Naive thymus-derived CD8-positive, alpha-beta T cell (primary cell): ENCODE measurements around the gene DLEU7. TPM values are rescaled to one million over a fixed set of nuclear protein-coding genes. Genes with fewer than 3 reads are reported as not detected.
A peak's percentile ranks its signal among the peaks of the same experiment; 100 is the strongest.

Experiments
- ATAC-seq, 2 donors: fragments of 150-1000 bp; cut with Tn5 transposase in 1 of 2; sonication (Bioruptor Pico), chemical (Tn5 transposase) in 1 of 2; 1 replicate in 1 of 2; 2 replicates in 1 of 2; pipeline ENCODE4 v1.10.0; 2021; ENCODE audit warnings: mild to moderate bottlenecking in 2 of 2, moderate library complexity in 2 of 2
- POLR2A ChIA-PET: fragments of 350-600 bp; sonication (Branson Sonifier 250); formaldehyde crosslinking; loops from one replicate; lab custom pipeline; 2021; ENCODE audit warnings: antibody characterized with exemption; lab: Charles Lee
- DNase-seq, 10 donors: peaks; one replicate each; pipeline versions ENCODE4 v3.0.0 to v3.0.0-alpha.2; 2020 to 2022
- H3K27ac Mint-ChIP-seq, 10 donors: one replicate each; pipeline ENCODE4 v1.8.0; 2020 to 2022; ENCODE audit warnings: mild to moderate bottlenecking in 10 of 10, mixed read lengths in 10 of 10, moderate library complexity in 4 of 10, inconsistent platforms in 1 of 10
- H3K27me3 Mint-ChIP-seq, 5 donors: one replicate each; pipeline ENCODE4 v1.8.0; 2021 to 2022; ENCODE audit warnings: mixed read lengths in 5 of 5
- H3K36me3 Mint-ChIP-seq, 3 donors: one replicate each; pipeline ENCODE4 v1.8.0; 2020 to 2022; ENCODE audit warnings: mixed read lengths in 3 of 3, mild to moderate bottlenecking in 2 of 3, inconsistent platforms in 1 of 3
- H3K4me1 Mint-ChIP-seq, 4 donors: one replicate each; pipeline ENCODE4 v1.8.0; 2021 to 2022; ENCODE audit warnings: mixed read lengths in 4 of 4
- H3K4me3 Mint-ChIP-seq, 10 donors: one replicate each; pipeline ENCODE4 v1.8.0; 2020 to 2022; ENCODE audit warnings: mild to moderate bottlenecking in 10 of 10, mixed read lengths in 10 of 10, moderate library complexity in 6 of 10, inconsistent platforms in 1 of 10
- H3K9me3 Mint-ChIP-seq, 9 donors: one replicate each; pipeline ENCODE4 v1.8.0; 2020 to 2022; ENCODE audit warnings: mixed read lengths in 9 of 9, mild to moderate bottlenecking in 3 of 9, inconsistent platforms in 1 of 9, moderate library complexity in 1 of 9
- polyA plus RNA-seq, 3 donors: library from polyadenylated mRNA; unstranded; fragments of 300-500 nt; fragmentation: Illumina TruSeq; gene quantifications; one replicate each; pipeline ENCODE4 v1.2.3, GENCODE V29; 2021
- total RNA-seq, 8 experiments: library from RNA in 2 of 8; stranded (reverse) in 2 of 8; gene quantifications; one replicate each; pipeline ENCODE4 v1.2.3 and lab custom pipeline; 2021 to 2026

The DLEU7 gene
- total and polyA plus RNA-seq, 5 experiments from 2014 or later = not detected

GRCh38 chr13:50809133-50810090 is 34.1 kb downstream of the DLEU7 start:
- no peaks in the 10 kb centered on the region for H3K27me3 Mint-ChIP-seq
- POLR2A ChIA-PET = interaction anchor here (0.7 kb wide), 1 partner anchor 1536 kb away, joined by 3 read pairs; no protein-coding TSS in a partner anchor
- ATAC-seq (no peak), DNase-seq (no peak)
- no peak overlapping the region for H3K27ac Mint-ChIP-seq
- peaks cover 0 to 10% (median 4%) of the 10 kb centered on the region in 9 donors for H3K9me3 Mint-ChIP-seq
- peaks cover 0 to 29% (median 1%) of the 10 kb centered on the region in 4 donors for H3K4me1 Mint-ChIP-seq
- no peak overlapping the region for H3K4me3 Mint-ChIP-seq
- H3K36me3 Mint-ChIP-seq = peaks cover 0 to 10% (median 3%) of the 10 kb centered on the region in 3 donors

GRCh38 chr13:50805805-50806204 is 37.7 kb downstream of the DLEU7 start:
- Mint-ChIP-seq H3K36me3 (peaks cover 0 to 10% (median 3%) of the 10 kb centered on the region in 3 donors), H3K9me3 (peaks cover 0 to 10% (median 4%) of the 10 kb centered on the region in 9 donors), H3K4me1 (peaks cover 0 to 28% (median 6%) of the 10 kb centered on the region in 4 donors), H3K4me3 (no peak overlapping the region), H3K27ac (no peak overlapping the region), H3K27me3 (no peaks in the 10 kb centered on the region)
- DNase-seq (no peak), ATAC-seq (no peak)
- POLR2A ChIA-PET = no interaction called here

DNA sequence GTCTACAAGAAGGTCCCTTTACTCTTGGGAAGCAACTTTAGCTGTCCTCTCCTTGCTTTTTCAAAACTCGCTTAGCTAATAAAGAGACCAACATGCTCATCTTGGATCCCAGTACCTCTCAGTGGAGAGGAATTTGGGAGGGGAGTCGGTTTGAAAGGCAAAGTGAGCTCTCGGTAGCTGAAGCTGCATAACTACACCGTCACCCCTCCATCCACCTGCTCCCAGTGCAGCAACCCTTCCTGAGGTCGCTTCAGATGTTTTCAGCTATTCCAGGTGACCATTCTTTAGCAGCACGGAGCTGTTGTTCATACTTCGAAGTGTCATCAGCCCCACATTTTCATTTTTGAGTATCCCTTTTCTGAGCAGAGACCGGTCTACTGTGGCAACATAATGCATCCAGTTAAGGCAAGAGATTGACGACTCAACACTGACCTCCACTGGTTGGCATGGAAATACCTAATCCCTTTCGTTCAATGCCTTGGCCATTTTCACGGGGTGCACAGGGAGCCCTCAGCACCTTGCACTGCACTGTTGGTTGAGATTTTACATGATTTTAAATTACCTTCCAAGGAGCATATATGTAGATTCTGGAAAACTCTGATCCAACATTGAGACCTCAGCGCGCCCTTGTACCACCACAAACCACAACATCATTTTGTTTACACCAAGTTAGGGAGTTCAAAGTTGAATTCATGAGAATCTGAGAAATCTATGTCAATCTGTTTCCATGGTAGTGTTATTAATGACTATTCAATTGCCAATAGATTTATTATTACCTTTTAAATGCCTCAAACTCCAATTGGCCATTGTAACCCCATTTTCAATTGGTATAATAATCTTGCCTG is 42.2 kb downstream of the DLEU7 start:
- Mint-ChIP-seq H3K27ac (peak overlapping the region in 2 of 10 donors; percentile 18 to 54), H3K4me1 (peaks cover 0 to 30% (median 6%) of the 10 kb centered on the region in 4 donors), H3K36me3 (peaks cover 0 to 10% (median 3%) of the 10 kb centered on the region in 3 donors), H3K9me3 (peaks cover 0 to 10% (median 4%) of the 10 kb centered on the region in 9 donors), H3K27me3 (no peaks in the 10 kb centered on the region), H3K4me3 (peak overlapping the region in 1 of 10 donors; percentile 62)
- DNase-seq = peak; percentile 11 to 80 (median 59)
- peak; percentile 94 to 98 for ATAC-seq
- POLR2A ChIA-PET = interaction anchor here (0.6 to 1.7 kb wide), 5 partner anchors 110 to 824 kb away, joined by 3 to 7 read pairs (median 4); no protein-coding TSS in a partner anchor

- H3K9me3 Mint-ChIP-seq = peaks cover 0 to 3% (median 0%) of the 10 kb centered on the region in 9 donors
- H3K4me3 Mint-ChIP-seq = no peak overlapping the region
- H3K36me3 Mint-ChIP-seq = no peaks in the 10 kb centered on the region
- ATAC-seq (no peak), DNase-seq (no peak)
- H3K27me3 Mint-ChIP-seq = no peaks in the 10 kb centered on the region
- H3K27ac Mint-ChIP-seq = peak overlapping the region in 1 of 10 donors; percentile 18
- POLR2A ChIA-PET = interaction anchor here (0.7 to 1.7 kb wide), 4 partner anchors 111 to 823 kb away, joined by 4 to 7 read pairs (median 4); no protein-coding TSS in a partner anchor
- peaks cover 0 to 30% (median 6%) of the 10 kb centered on the region in 4 donors for H3K4me1 Mint-ChIP-seq
Observed at GRCh38 chr13:50800091-50800739, 43.3 kb downstream of the DLEU7 start.

GRCh38 chr13:50798923-50799322 is 44.6 kb downstream of the DLEU7 start:
- Mint-ChIP-seq H3K4me3 (no peak overlapping the region), H3K4me1 (peaks cover 0 to 30% (median 6%) of the 10 kb centered on the region in 4 donors), H3K27me3 (no peaks in the 10 kb centered on the region), H3K36me3 (no peaks in the 10 kb centered on the region), H3K9me3 (no peaks in the 10 kb centered on the region), H3K27ac (peak overlapping the region in 1 of 10 donors; percentile 25)
- POLR2A ChIA-PET = interaction anchor here (0.6 kb wide), 1 partner anchor 912 kb away, joined by 3 read pairs; no protein-coding TSS in a partner anchor
- DNase-seq (no peak), ATAC-seq (no peak)

DNA sequence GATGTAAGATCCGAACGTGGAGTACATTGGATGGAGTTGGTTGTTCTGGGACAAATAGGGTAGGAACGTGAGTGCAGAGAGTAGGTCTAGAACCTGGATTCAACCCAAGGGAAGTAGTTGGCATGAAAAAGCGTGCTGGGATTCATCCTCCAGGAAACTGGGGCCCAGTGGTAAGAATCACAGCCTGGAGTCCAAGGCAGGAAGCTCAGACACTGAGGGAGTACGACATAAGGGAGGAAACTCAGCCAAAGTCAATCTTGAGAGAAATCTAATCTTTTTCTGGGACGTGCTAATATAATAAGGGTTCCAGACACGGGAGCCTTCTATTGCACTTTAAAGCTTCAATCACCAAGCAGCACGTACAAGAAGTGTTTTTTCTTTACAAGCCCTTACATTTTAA is 46.4 kb downstream of the DLEU7 start:
- POLR2A ChIA-PET = interaction anchor here (1.1 kb wide), 1 partner anchor 112 kb away, joined by 3 read pairs; the partner anchor contains the start of gene RNASEH2B

DNA sequence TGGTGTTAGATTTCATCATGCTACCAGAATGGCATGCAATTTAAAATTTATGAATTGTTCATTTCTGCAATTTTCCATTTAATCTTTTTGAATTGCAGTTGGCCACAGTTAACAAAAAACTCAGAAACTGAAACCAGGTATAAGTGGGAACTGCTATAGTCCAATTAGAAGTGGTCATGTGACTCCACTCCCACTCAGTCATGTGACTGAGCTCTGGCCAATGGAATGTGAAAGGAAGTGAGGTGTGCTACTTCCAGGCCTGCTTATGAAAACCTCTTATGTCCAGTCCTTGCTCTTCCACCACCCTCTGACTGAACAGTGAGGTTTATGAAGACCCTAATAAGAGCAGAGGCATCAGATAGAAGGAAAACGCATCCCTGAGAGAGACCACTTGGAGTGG is 47.0 kb downstream of the DLEU7 start:
- peak overlapping the region in 1 of 10 donors; percentile 29 for H3K27ac Mint-ChIP-seq
- POLR2A ChIA-PET = interaction anchor here (1.1 kb wide), 1 partner anchor 113 kb away, joined by 3 read pairs; the partner anchor contains the start of gene RNASEH2B
- DNase-seq (no peak), ATAC-seq (no peak)
- no peaks in the 10 kb centered on the region for H3K27me3 Mint-ChIP-seq
- H3K4me3 Mint-ChIP-seq = no peak overlapping the region
- peaks cover 0 to 5% (median 0%) of the 10 kb centered on the region in 3 donors for H3K36me3 Mint-ChIP-seq
- peaks cover 0 to 3% (median 0%) of the 10 kb centered on the region in 9 donors for H3K9me3 Mint-ChIP-seq
- H3K4me1 Mint-ChIP-seq = peaks cover 0 to 26% (median 4%) of the 10 kb centered on the region in 4 donors

More for the DNA sequence above, 46.4 kb downstream of the DLEU7 start:
- Mint-ChIP-seq H3K27ac (no peak overlapping the region), H3K4me3 (no peak overlapping the region), H3K27me3 (no peaks in the 10 kb centered on the region), H3K4me1 (peaks cover 0 to 30% (median 6%) of the 10 kb centered on the region in 4 donors), H3K9me3 (peaks cover 0 to 3% (median 0%) of the 10 kb centered on the region in 9 donors), H3K36me3 (peaks cover 0 to 5% (median 0%) of the 10 kb centered on the region in 3 donors)
- DNase-seq (no peak), ATAC-seq (no peak)

DNA sequence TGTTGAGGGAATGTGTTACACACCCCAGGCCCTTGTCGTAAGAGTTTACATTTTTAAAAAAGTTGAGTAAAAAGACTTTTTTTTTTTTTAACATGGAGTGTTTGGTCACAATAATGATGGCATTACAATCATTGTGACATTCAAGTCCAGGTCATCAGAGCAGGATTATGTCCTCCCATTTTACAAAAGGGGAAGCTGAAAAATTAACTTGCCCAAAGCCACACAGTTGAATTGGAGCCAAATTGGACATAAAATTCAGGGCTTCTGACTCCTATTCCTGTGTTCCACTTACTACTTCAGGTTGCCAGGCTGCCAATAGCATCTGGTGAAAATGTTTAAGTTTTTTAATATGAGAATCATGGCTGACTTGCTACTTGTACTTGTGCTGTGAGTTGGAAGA is 49.3 kb downstream of the DLEU7 start:
- ATAC-seq = no peak
- POLR2A ChIA-PET = no interaction called here

DNA sequence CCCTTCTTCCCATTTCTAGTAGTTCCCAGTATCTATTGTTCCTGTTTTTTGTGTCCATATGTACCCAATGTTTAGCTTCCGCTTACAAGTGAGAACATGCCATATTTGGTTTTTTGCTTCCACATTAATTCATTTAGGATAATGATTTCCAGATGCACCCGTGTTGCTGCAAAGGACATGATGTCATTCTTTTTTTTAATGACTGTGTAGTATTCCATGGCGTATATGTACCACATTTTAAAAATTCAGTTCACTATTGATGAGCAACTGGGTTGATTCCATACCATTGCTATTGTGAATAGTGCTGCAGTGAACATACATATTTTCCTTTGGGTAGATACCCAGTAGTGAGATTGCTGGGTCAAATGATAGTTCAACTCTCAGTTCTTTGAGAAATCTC is 50.5 kb downstream of the DLEU7 start:
- no peak overlapping the region for H3K4me3 Mint-ChIP-seq
- peaks cover 0 to 3% (median 0%) of the 10 kb centered on the region in 9 donors for H3K9me3 Mint-ChIP-seq
- no peak overlapping the region for H3K27ac Mint-ChIP-seq
- H3K4me1 Mint-ChIP-seq = no peaks in the 10 kb centered on the region
- peaks cover 0 to 5% (median 0%) of the 10 kb centered on the region in 3 donors for H3K36me3 Mint-ChIP-seq
- peaks cover 0 to 4% (median 0%) of the 10 kb centered on the region in 5 donors for H3K27me3 Mint-ChIP-seq
- no peak for DNase-seq
- ATAC-seq = no peak
- POLR2A ChIA-PET = no interaction called here

More for the DNA sequence above, 49.3 kb downstream of the DLEU7 start:
- no peak overlapping the region for H3K4me3 Mint-ChIP-seq
- no peak for DNase-seq
- H3K4me1 Mint-ChIP-seq = peaks cover 0 to 6% (median 0%) of the 10 kb centered on the region in 4 donors
- H3K9me3 Mint-ChIP-seq = peaks cover 0 to 3% (median 0%) of the 10 kb centered on the region in 9 donors
- no peak overlapping the region for H3K27ac Mint-ChIP-seq
- H3K27me3 Mint-ChIP-seq = no peaks in the 10 kb centered on the region
- peaks cover 0 to 5% (median 0%) of the 10 kb centered on the region in 3 donors for H3K36me3 Mint-ChIP-seq

DNA sequence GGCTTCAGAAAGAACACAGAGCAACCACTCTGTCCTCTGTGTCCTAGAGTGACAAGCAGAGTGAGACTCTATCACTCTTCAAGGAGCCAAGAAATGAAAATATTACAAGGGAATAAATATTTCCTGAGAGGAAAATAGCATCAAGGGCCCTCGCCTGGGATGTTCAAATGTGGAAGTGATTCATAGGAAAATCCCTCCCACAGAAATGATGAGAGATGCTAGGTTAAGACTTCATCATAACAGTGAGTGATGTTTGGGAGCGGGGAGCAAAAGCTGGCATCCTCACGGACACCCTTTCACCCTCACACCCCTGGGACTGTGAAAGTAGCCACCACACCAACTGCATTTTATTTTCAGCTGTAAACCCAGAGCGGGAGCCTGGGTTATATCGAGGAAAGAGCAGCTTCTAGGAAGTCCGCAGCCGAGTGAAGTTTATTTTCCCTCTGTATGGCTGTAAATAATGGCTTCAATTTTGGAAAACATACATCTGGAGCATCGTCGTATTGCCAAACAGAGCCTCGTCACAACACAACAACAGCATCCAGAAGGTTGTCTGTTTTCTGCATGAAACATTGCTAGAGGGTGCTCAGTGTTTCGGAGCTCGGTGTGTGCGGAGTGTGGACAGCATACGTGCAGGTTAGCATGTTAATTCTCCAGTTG is 54.8 kb downstream of the DLEU7 start:
- H3K4me1 Mint-ChIP-seq = peaks cover 0 to 3% (median 0%) of the 10 kb centered on the region in 4 donors
- DNase-seq (no peak), ATAC-seq (no peak)
- H3K36me3 Mint-ChIP-seq = peaks cover 0 to 4% (median 0%) of the 10 kb centered on the region in 3 donors
- H3K27me3 Mint-ChIP-seq = peaks cover 0 to 10% (median 0%) of the 10 kb centered on the region in 5 donors
- H3K4me3 Mint-ChIP-seq = no peak overlapping the region
- no peak overlapping the region for H3K27ac Mint-ChIP-seq
- peaks cover 0 to 2% (median 0%) of the 10 kb centered on the region in 9 donors for H3K9me3 Mint-ChIP-seq
- POLR2A ChIA-PET = no interaction called here
